HS-27A (cell line): Measurements from ENCODE around the gene NOP16.

Source experiments
- DNase-seq: peaks from one replicate; pipeline ENCODE4 v3.0.0-alpha.2; 2012; ENCODE audit warnings: low read depth, missing footprints

NOP16 gene

DNA sequence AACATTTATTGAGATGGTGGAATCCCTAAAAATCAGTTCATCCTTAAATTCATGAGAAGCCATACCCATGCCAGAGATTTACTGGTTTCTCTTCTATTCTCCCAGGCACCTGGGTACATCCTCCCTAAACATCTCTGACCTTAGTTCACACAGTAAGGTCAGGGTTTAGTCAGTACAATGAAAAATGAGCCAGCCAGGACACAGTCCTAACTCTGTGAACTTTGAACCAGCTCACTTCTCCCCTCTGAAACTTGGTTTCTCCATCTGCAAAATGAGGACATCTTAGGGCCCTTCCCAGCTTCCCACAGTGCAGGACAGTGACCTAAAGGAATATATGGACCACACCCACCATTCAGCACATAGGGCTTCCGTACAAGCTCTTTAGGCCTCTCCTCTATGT lies 1.9 kb downstream of the NOP16 start:
- DNase-seq: no peak

DNA sequence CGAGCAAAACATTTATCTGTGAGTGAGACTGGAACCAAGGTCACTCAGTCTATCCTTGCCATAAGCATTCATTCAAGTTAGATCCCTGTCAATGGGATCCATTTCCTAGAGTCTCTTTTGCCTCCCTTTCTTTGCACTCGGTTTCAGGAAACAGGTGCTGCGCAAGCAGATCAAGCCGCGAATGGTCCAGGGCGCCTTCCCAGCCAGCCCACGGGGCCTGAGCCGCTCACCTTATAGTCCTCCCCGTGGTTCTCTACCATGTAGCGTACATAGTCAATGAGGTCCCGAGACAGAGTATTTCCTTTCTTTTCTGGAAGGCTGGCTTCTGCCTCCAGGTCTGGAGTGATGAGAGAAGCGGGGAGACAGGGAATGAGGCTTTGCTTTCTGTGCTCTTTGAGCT lies 3.4 kb downstream of the NOP16 start:
- DNase-seq: no peak

GRCh38 chr5:176384366-176384930 lies 4.0 kb downstream of the NOP16 start:
- no peak for DNase-seq

GRCh38 chr5:176383961-176384360 lies 4.4 kb downstream of the NOP16 start:
- no peak for DNase-seq

- DNase-seq: no peak
These were observed 5.0 kb downstream of the NOP16 start for GRCh38 chr5:176383248-176383905.

DNA sequence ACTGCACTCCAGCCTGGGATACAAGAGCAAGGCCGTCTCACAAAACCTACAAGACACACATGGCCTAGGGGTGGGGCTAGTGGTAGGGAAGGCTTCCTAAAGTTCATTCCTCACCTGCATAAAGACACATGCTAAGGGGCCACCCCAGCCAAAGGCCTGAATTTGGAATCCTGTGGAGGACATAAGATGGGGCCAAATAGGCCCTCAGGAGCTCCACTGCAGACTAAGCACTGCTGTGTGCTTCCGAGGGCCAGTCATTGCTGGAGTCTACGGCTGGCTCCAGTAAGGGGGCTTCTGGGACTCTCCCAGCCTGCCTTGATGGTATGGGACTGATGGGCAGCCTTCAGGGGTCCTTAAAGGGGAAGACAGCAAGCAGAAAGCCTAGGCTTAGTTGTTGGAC lies 5.7 kb downstream of the NOP16 start:
- DNase-seq: no peak

DNA sequence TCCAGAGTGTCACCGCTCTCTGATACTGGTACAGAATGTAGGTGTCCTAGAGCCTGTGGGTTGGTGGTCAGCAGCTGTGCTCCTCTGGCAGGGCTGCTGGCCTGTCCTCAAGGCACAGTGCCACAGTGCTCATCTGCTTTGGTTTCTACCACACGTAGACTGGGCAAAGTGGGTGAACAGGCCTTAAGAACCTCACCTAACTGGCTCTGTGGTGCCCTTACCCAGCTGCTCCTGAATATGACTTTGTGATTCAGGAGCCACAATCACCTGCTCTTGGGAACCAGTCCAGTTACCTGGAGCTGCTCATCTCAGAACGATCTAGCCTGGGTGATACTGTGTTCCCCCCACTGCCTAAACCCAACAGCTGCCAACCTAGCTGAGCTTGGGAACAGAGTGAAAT lies 6.4 kb downstream of the NOP16 start:
- no peak for DNase-seq

- no peak for DNase-seq
These were observed 7.0 kb downstream of the NOP16 start for GRCh38 chr5:176381423-176381822.

GRCh38 chr5:176379881-176380280 lies 8.5 kb downstream of the NOP16 start:
- DNase-seq: no peak

- no peak for DNase-seq
These were observed 15.1 kb downstream of the NOP16 start for GRCh38 chr5:176373100-176373818.

DNA sequence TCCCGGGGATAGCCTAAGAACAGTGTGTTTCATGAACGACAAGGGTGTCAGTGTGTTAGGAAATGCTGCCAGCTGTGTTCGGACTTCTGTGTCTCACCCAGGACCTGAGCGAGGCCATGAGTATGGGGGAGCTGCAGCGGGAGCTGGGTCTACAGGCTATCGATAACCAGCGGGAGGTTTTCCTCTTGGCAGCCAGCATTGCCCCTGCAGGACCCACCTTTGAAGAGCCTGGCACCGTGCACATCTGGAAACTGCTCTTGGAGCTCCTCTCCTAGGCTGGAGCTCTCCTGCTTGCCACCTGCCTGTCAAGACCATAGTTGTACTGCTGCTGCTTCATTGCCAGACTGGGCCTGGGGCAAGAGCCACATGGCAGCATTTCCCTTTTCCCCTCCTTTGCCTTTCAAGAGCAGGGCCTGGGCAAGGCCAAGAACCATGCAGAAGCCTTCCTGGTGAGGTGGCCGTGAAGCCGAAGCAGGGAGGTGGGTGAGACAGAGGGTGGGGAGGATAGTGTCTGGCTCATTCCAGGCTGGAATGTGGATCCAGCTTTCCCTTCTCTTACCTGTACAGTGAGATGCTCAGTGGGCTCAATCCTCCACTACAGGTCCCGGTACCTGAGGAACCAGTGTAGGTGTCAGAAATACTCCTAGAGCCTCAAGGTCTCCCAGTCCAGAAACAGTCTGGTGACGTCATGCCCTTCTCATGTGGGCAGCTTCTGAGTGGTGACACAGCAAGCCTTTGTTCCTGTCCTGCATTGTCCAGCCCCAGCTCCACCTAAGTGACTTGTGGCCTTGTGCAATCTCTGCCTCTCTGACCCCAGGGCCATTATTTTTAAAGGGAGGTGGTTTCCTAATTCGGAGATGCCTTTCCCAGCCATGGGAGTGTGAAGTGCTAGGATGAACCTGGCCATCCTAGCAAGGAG lies 16.5 kb downstream of the NOP16 start:
- no peak for DNase-seq

DNA sequence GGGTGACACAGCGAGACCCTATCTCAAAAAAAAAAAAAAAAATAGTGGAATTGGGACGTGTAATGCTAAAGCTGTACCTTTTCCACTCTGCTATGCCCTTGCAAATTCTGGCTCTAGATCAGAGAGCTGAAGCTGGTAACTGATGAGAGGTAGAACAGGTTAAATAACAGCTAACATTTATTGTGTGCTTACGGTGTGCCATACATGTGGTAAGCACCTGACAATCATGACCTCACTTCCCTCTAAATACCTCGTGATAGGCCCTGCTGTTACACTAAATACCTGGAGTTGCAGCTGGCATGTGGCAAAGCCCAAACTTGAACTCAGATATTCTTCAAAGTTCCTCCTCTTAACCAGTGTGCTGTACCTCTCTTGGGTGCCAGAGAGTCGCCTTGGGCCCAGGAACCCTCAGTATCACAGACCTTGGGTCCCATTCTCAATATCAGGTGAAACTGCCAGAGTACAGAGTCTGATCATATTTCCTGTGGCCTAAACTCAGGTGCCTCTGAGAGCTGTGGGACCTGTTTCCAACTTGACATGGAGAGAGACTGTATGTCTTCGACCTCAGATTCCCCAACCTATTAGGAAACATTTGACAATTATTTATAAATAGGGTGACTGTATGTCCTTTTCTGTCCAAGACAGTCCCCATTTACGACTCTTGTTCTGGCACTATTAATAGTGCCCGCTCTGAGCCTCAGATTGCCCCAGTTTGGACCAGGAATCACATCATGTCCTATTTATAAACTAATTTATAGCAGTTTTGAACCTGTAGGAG lies 18.3 kb downstream of the NOP16 start:
- no peak for DNase-seq

DNA sequence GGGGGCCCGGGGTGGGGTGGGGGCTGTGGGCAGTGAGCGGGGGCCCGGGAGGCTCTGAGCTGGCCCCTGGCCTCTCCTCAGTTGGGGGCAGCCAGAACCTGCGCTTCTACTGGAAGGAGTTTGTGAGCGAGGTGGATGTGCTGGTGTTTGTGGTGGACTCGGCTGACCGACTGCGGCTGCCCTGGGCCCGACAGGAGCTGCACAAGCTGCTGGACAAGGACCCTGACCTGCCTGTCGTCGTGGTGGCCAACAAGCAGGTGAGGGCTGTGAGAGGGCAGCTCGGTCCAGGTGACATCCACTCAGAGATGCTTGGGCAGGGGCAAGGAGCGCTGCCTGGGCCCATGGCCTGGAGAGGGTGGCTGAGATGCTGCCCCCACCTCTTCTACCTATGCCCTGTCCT lies 19.7 kb downstream of the NOP16 start:
- DNase-seq: no peak

DNA sequence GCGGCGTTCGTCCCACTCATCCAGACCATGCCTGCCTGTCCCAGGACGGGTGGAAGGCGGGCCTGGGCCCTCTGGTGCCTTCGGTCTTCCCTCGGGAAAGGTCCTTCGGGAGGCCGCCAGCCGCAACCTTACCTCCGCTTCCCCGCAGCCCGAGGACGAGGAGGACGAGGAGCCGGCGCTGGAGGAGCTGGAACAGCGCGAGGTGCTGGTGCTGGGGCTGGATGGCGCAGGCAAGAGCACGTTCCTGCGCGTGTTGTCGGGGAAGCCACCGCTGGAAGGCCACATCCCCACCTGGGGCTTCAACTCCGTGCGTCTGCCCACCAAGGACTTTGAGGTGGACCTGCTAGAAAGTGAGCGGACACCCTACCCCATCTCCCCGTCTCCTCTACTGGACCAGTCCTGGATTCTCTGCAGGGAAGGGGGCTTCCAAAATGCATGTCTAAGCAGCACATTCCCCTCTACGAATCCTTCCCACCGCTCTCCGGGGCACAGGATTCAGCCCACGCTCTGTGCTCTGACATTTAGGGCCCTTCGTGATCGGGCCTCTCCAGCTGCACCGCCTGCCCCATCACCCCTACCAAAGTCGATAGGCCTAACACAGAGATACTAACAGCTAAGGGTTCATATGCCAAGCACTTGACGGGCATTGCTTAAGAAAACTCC lies 22.0 kb downstream of the NOP16 start:
- DNase-seq: no peak

GRCh38 chr5:176365351-176366231 lies 22.8 kb downstream of the NOP16 start, which contains the start of gene ARL10:
TSS of gene ARL10 (plus strand) at chr5:176365487. CDS start at chr5:176365564, 77 bp downstream.
- no peak for DNase-seq

DNA sequence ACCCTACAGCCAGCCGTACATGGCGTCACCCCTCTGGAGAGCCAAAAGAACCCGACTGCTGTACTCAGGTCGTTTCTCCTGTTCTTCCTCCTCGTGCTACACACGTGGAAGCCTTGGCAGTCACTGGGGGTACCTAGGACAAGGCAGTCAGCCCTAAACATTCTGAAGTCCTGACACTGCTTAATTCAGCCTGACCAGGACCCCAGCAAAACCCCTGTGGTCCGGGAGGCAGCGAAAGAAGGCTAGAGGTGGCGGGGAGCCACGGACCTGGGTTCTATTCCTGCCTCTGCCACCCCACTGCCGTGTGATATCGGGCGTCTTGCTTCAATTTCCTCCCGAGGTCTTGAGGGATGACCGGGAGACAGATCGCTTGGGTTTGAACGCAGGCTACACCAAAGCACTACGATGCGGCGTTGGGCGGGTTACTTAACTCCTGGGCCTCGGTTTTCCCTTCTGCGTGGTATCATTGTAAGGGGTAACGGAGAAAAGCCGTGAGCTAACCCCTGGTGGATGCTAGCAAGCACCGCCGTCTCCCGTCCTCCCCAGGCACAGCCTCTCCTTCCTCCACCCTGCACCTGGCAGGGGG lies 23.5 kb downstream of the NOP16 start:
- DNase-seq: no peak

- DNase-seq: no peak
These were observed 26.2 kb downstream of the NOP16 start for GRCh38 chr5:176362233-176362490.

DNA sequence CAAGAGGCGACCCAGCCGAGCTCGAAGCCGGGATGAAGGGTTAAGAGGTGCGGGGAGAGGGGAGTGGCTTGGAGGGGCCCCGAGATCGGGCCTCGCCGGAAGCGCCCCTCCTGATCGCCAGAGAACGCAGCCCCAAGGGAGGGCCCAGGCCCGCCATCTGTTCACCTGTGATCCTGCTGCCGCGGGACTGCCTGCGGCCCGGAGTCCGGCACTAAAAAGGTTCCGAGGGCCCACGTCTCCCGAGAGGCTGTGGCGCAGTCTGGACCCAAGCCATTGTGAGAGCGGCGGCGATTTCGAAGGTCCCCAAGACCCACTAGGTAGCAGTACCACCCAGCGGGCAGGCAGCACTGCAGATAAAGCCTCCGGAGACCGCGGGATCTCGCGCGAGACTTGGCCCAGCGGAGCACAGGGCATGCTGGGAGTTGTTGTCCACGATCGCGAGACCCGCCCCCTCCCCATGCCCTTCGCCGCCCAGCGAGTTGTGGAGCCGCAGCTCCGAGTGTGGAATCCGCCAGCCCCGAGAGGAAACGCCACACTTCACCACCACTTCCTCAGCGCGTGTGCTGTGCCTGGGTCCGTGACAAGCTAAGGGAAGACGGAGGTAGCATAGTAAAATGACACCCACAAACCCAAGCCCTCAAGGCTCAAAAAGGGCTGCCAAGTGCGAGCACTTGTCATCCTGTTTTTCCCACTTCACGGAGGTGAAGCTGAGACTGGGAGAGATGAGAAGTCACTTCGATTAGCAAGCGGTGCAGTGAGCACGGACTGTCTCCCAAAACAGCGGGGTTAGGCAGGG lies 26.8 kb downstream of the NOP16 start, which contains the start of gene KIAA1191:
Gene KIAA1191 (minus strand): TSS at position 328 of the 796 bp plus-strand sequence. CDS start 2,256 bp downstream, outside the sequence.
- peak; percentile 41 for DNase-seq

DNA sequence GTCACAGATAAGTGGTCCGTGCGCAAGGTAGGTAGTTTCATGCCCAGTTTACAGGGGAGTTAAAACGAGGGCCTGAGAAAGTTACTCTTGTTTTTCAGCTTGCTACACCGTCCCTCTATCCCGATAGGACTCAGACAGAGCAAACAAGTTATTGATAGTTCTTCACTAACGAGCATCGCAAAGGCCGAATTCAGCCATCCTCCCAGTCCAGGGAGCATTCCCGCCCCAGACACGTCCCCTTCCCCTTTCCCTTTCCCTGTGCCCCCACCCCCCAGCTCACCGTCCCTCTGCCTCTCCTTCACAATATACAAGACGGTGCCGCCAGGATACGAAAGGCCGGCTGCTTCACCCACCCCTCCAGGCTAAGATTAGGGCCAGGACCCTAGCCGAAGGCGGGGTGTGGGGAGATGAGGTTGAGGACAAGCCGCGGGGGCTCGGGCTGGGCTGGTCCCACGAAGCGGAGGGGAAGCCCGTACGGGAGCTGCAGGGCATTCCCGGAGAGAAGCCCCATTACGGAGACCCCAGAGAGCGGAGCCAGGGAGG lies 27.4 kb downstream of the NOP16 start:
- DNase-seq: no peak
